Measurements from ENCODE around the gene FRMD4A. TPM values are rescaled to one million over a fixed set of nuclear protein-coding genes. Genes with fewer than 3 reads are reported as not detected.

Gene FRMD4A
- total RNA-seq, 2 donors from 2014 or later: 55.9 to 81.0 TPM

GRCh38 chr10:13648425-13648824 is 682.3 kb downstream of the FRMD4A start:
- no peaks in the 10 kb centered on the region for H3K4me1 ChIP-seq (ENCODE audit: control insufficient read depth in 1 of 2, low read depth in 2 of 2)
- no peaks in the 10 kb centered on the region for H3K9me3 ChIP-seq
- no peak overlapping the region for H3K4me3 ChIP-seq
- peaks cover 45% of the 10 kb centered on the region for H3K36me3 ChIP-seq
- H3K27me3 ChIP-seq (replicated peaks; ENCODE audit: insufficient read depth): no peaks in the 10 kb centered on the region
- no peak for TF ChIP-seq CTCF (IDR thresholded peaks at IDR 0.05)
- DNase-seq (ENCODE audit: low spot score): no peak
- ATAC-seq (ENCODE audit: insufficient number of reproducible peaks, low FRiP score, low read depth): no peak
- no peak overlapping the region for H3K27ac ChIP-seq

GRCh38 chr10:13644866-13645265 is 685.9 kb downstream of the FRMD4A start:
- no peaks in the 10 kb centered on the region for H3K27me3 ChIP-seq (replicated peaks; ENCODE audit: insufficient read depth)
- no peak for TF ChIP-seq CTCF (IDR thresholded peaks at IDR 0.05)
- no peaks in the 10 kb centered on the region for H3K4me1 ChIP-seq (ENCODE audit: control insufficient read depth in 1 of 2, low read depth in 2 of 2)
- DNase-seq (ENCODE audit: low spot score) (no peak), ATAC-seq (ENCODE audit: insufficient number of reproducible peaks, low FRiP score, low read depth) (no peak)
- no peak overlapping the region for H3K4me3 ChIP-seq
- H3K27ac ChIP-seq: no peak overlapping the region
- H3K9me3 ChIP-seq: peaks cover 9% of the 10 kb centered on the region
- H3K36me3 ChIP-seq: peaks cover 57% of the 10 kb centered on the region

- Histone ChIP-seq H3K4me3 (no peak overlapping the region), H3K4me1 (ENCODE audit: control insufficient read depth in 1 of 2, low read depth in 2 of 2) (no peaks in the 10 kb centered on the region), H3K27me3 (replicated peaks; ENCODE audit: insufficient read depth) (no peaks in the 10 kb centered on the region), H3K36me3 (peaks cover 50% of the 10 kb centered on the region), H3K9me3 (peaks cover 9% of the 10 kb centered on the region), H3K27ac (no peak overlapping the region)
- ATAC-seq (ENCODE audit: insufficient number of reproducible peaks, low FRiP score, low read depth): no peak
- TF ChIP-seq CTCF (IDR thresholded peaks at IDR 0.05): no peak
- no peak for DNase-seq (ENCODE audit: low spot score)
Observed at GRCh38 chr10:13643016-13643415, 687.7 kb downstream of the FRMD4A start.

- Histone ChIP-seq H3K9me3 (peaks cover 9% of the 10 kb centered on the region), H3K27me3 (replicated peaks; ENCODE audit: insufficient read depth) (no peaks in the 10 kb centered on the region), H3K36me3 (peaks cover 46% of the 10 kb centered on the region), H3K27ac (no peak overlapping the region), H3K4me3 (no peak overlapping the region), H3K4me1 (ENCODE audit: control insufficient read depth in 1 of 2, low read depth in 2 of 2) (no peaks in the 10 kb centered on the region)
- no peak for TF ChIP-seq CTCF (IDR thresholded peaks at IDR 0.05)
- ATAC-seq (ENCODE audit: insufficient number of reproducible peaks, low FRiP score, low read depth): no peak
- DNase-seq (ENCODE audit: low spot score): no peak
Observed at GRCh38 chr10:13642293-13642692, 688.4 kb downstream of the FRMD4A start.

GRCh38 chr10:13637894-13638293 is 692.8 kb downstream of the FRMD4A start:
- no peak overlapping the region for H3K27ac ChIP-seq
- no peak for ATAC-seq (ENCODE audit: insufficient number of reproducible peaks, low FRiP score, low read depth)
- no peak overlapping the region for H3K4me3 ChIP-seq
- TF ChIP-seq CTCF (IDR thresholded peaks at IDR 0.05): no peak
- no peaks in the 10 kb centered on the region for H3K27me3 ChIP-seq (replicated peaks; ENCODE audit: insufficient read depth)
- H3K36me3 ChIP-seq: peaks cover 19% of the 10 kb centered on the region
- peaks cover 4 to 18% of the 10 kb centered on the region in 2 donors for H3K4me1 ChIP-seq (ENCODE audit: control insufficient read depth in 1 of 2, low read depth in 2 of 2)
- peaks cover 9% of the 10 kb centered on the region for H3K9me3 ChIP-seq
- DNase-seq (ENCODE audit: low spot score): no peak
